AG09319 (cell line): ENCODE results near the gene SETBP1.
A peak's percentile ranks its signal among the peaks of the same experiment; 100 is the strongest.

Source experiments
- DNase-seq: peaks from one replicate; pipeline ENCODE4 v3.0.0-alpha.2; 2010; ENCODE audit warnings: low read depth; ENCODE audit errors: extremely low read depth
- CTCF ChIP-seq: IDR thresholded peaks from 2 replicates; pipeline ENCODE4 v1.5.1; 2011; ENCODE audit warnings: low read depth, mild to moderate bottlenecking, inconsistent platforms, low read length, moderate library complexity

SETBP1 gene

GRCh38 chr18:44679056-44679913 is 1.4 kb upstream of the SETBP1 start:
- peak; percentile 72 for DNase-seq
- TF ChIP-seq CTCF: peak; percentile 55

GRCh38 chr18:44679914-44680272 is 795 bp upstream of the SETBP1 start:
- no peak for TF ChIP-seq CTCF
- DNase-seq: no peak

GRCh38 chr18:44681076-44681970 is 635 bp downstream of the SETBP1 start:
- no peak for DNase-seq
- TF ChIP-seq CTCF: no peak

GRCh38 chr18:44682201-44682870 is 1.6 kb downstream of the SETBP1 start:
- no peak for DNase-seq
- TF ChIP-seq CTCF: no peak

- no peak for TF ChIP-seq CTCF
- no peak for DNase-seq
Observed at GRCh38 chr18:44682871-44683221, 2.2 kb downstream of the SETBP1 start.

- no peak for TF ChIP-seq CTCF
- peak; percentile 45 for DNase-seq
Observed at GRCh38 chr18:44683556-44683955, 2.9 kb downstream of the SETBP1 start.
